SK-N-SH treated with all-trans-retinoic acid at 6 μM for 48 hours (cell line): ENCODE data around the gene EXOC3.

Experiments used
- BACH2 ChIP-seq: fragments of 250-450 bp; sonication (Bioruptor Pico); IDR thresholded peaks from 2 replicates; pipeline ENCODE4 v1.9.0; 2021; ENCODE audit warnings: mild to moderate bottlenecking, borderline replicate concordance
- CREB5 ChIP-seq: fragments of 250-450 bp; sonication (Bioruptor Pico); IDR thresholded peaks from 2 replicates; pipeline ENCODE4 v1.5.1; 2020; ENCODE audit warnings: low read depth, mild to moderate bottlenecking, moderate library complexity
- CSDC2 ChIP-seq: fragments of 250-450 bp; sonication (Bioruptor Pico); IDR thresholded peaks from 2 replicates; pipeline ENCODE4 v1.5.0; 2020; ENCODE audit warnings: mild to moderate bottlenecking, moderate library complexity
- GLIS3 ChIP-seq: fragments of 250-450 bp; sonication (Bioruptor Pico); IDR thresholded peaks from 2 replicates; pipeline ENCODE4 v1.5.0; 2020; ENCODE audit warnings: mild to moderate bottlenecking, moderate library complexity
- RARB ChIP-seq: fragments of 250-450 bp; sonication (Bioruptor Pico); IDR thresholded peaks from 2 replicates; pipeline ENCODE4 v1.8.0; 2021; ENCODE audit warnings: mild to moderate bottlenecking, moderate library complexity
- TOX ChIP-seq: fragments of 250-450 bp; sonication (Bioruptor Pico); IDR thresholded peaks from 2 replicates; pipeline ENCODE4 v1.8.0; 2021; ENCODE audit warnings: mild to moderate bottlenecking, moderate library complexity, borderline replicate concordance
- TSHZ2 ChIP-seq: fragments of 250-450 bp; sonication (Bioruptor Pico); IDR thresholded peaks from 2 replicates; pipeline ENCODE4 v1.5.0; 2020; ENCODE audit warnings: mild to moderate bottlenecking, moderate library complexity
- ZC3H10 ChIP-seq: fragments of 250-450 bp; sonication (Bioruptor Pico); IDR thresholded peaks from 2 replicates; pipeline ENCODE4 v1.5.1; 2021; ENCODE audit warnings: mild to moderate bottlenecking, moderate library complexity
- ZFP3 ChIP-seq: fragments of 250-450 bp; sonication (Bioruptor Pico); IDR thresholded peaks from 2 replicates; pipeline ENCODE4 v1.5.0; 2020; ENCODE audit warnings: mild to moderate bottlenecking, moderate library complexity
- ZFP30 ChIP-seq: fragments of 450-650 bp; formaldehyde crosslinking; IDR thresholded peaks from 2 replicates; pipeline ENCODE4 v1.5.0; 2022; ENCODE audit warnings: mild to moderate bottlenecking, moderate library complexity
- ZNF70 ChIP-seq: fragments of 450-650 bp; formaldehyde crosslinking; IDR thresholded peaks from 2 replicates; pipeline ENCODE4 v1.5.0; 2020; ENCODE audit warnings: mild to moderate bottlenecking, moderate library complexity
- ZNF8 ChIP-seq: fragments of 450-650 bp; formaldehyde crosslinking; IDR thresholded peaks from 2 replicates; pipeline ENCODE4 v1.5.0; 2020; ENCODE audit warnings: mild to moderate bottlenecking, moderate library complexity
- TF ChIP-seq, protein P1 (sequence below): fragments of 250-450 bp; sonication (Bioruptor Pico); IDR thresholded peaks from 2 replicates; pipeline ENCODE4 v1.8.0; 2021; ENCODE audit warnings: low read depth, mild to moderate bottlenecking, moderate library complexity, borderline replicate concordance
- TF ChIP-seq, protein P2 (sequence below): fragments of 250-450 bp; sonication (Bioruptor Pico); IDR thresholded peaks from 2 replicates; pipeline ENCODE4 v1.8.0; 2020; ENCODE audit warnings: mild to moderate bottlenecking, moderate library complexity, borderline replicate concordance

DNA sequence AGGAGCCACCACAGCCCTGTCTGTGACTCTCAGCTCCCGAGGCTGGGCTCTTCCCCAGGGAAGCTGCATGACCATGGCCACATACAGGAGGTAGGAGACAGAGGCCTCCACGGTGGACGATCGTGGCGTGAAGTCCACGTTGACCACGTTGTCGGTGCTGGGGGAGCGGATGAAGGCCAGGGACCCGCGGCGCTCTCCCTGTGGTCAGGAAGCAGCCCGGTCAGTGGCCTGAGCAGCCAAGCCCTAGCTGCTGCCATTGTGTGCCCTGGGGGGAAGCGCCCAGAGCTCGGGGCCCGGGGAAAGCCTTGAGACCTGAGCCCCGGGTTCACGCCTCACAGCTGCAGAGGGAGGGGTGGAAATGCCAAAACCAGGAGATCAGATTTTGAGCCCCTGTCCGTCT, 34.3 kb downstream of the EXOC3 start:
- TF ChIP-seq TSHZ2 (CRISPR knock-in tag), result no peak
- no peak for TF ChIP-seq RARB
- TF ChIP-seq, protein P1, sequence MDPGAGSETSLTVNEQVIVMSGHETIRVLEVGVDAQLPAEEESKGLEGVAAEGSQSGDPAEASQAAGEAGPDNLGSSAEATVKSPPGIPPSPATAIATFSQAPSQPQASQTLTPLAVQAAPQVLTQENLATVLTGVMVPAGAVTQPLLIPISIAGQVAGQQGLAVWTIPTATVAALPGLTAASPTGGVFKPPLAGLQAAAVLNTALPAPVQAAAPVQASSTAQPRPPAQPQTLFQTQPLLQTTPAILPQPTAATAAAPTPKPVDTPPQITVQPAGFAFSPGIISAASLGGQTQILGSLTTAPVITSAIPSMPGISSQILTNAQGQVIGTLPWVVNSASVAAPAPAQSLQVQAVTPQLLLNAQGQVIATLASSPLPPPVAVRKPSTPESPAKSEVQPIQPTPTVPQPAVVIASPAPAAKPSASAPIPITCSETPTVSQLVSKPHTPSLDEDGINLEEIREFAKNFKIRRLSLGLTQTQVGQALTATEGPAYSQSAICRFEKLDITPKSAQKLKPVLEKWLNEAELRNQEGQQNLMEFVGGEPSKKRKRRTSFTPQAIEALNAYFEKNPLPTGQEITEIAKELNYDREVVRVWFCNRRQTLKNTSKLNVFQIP, result no peak
- TF ChIP-seq, protein P2, sequence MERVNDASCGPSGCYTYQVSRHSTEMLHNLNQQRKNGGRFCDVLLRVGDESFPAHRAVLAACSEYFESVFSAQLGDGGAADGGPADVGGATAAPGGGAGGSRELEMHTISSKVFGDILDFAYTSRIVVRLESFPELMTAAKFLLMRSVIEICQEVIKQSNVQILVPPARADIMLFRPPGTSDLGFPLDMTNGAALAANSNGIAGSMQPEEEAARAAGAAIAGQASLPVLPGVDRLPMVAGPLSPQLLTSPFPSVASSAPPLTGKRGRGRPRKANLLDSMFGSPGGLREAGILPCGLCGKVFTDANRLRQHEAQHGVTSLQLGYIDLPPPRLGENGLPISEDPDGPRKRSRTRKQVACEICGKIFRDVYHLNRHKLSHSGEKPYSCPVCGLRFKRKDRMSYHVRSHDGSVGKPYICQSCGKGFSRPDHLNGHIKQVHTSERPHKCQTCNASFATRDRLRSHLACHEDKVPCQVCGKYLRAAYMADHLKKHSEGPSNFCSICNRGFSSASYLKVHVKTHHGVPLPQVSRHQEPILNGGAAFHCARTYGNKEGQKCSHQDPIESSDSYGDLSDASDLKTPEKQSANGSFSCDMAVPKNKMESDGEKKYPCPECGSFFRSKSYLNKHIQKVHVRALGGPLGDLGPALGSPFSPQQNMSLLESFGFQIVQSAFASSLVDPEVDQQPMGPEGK (CRISPR knock-in tag), result no peak
- TF ChIP-seq CREB5 (CRISPR knock-in tag), result no peak
- TF ChIP-seq GLIS3 (CRISPR knock-in tag), result no peak
- TF ChIP-seq ZNF8 (CRISPR knock-in tag), result no peak
- no peak for TF ChIP-seq TOX (CRISPR knock-in tag)
- no peak for TF ChIP-seq BACH2 (CRISPR knock-in tag)
- no peak for TF ChIP-seq ZC3H10 (CRISPR knock-in tag)
- no peak for TF ChIP-seq CSDC2 (CRISPR knock-in tag)
- no peak for TF ChIP-seq ZFP3 (CRISPR knock-in tag)
- no peak for TF ChIP-seq ZFP30 (CRISPR knock-in tag)
- no peak for TF ChIP-seq ZNF70 (CRISPR knock-in tag)
